Nephron progenitor cell (in vitro differentiated cells): Measurements from ENCODE around the gene TSPEAR.
"Not testable (repeated sequence)": the region's sequence is repeated elsewhere in the genome, so short reads cannot be mapped to it uniquely, and the experiment has no call there.

Experiments
- DNase-seq: peaks from one replicate; pipeline ENCODE4 v3.0.0; 2021
- H3K27ac Mint-ChIP-seq: 2 replicates; pipeline ENCODE4 v1.8.0; 2021; ENCODE audit warnings: mild to moderate bottlenecking, moderate library complexity, mixed read lengths
- H3K27me3 Mint-ChIP-seq: 2 replicates; pipeline ENCODE4 v1.8.0; 2021; ENCODE audit warnings: mild to moderate bottlenecking, low read depth, mixed read lengths; ENCODE audit not compliant: poor library complexity
- H3K36me3 Mint-ChIP-seq: 2 replicates; pipeline ENCODE4 v1.8.0; 2021; ENCODE audit warnings: low read depth, mixed read lengths
- H3K4me1 Mint-ChIP-seq: 2 replicates; pipeline ENCODE4 v1.8.0; 2021; ENCODE audit warnings: mixed read lengths
- H3K4me3 Mint-ChIP-seq: 2 replicates; pipeline ENCODE4 v1.8.0; 2021; ENCODE audit warnings: mild to moderate bottlenecking, moderate library complexity, mixed read lengths
- H3K9me3 Mint-ChIP-seq: 2 replicates; pipeline ENCODE4 v1.8.0; 2021; ENCODE audit warnings: mild to moderate bottlenecking, moderate library complexity, mixed read lengths
- TF ChIP-seq, protein P1 (sequence below): fragments of 200-600 bp; sonication (generic); IDR thresholded peaks from 2 replicates; pipeline ENCODE4 v1.5.0; 2021; ENCODE audit warnings: antibody characterized with exemption

Gene TSPEAR

GRCh38 chr21:44647222-44647552 lies 64.2 kb downstream of the TSPEAR start:
- Mint-ChIP-seq H3K9me3 (peaks cover 43% of the 10 kb centered on the region), H3K4me1 (peaks cover 19% of the 10 kb centered on the region), H3K27ac (peak overlapping the region; percentile 48), H3K27me3 (peaks cover 12% of the 10 kb centered on the region), H3K36me3 (peaks cover 12% of the 10 kb centered on the region), H3K4me3 (no peak overlapping the region)
- TF ChIP-seq, protein P1, sequence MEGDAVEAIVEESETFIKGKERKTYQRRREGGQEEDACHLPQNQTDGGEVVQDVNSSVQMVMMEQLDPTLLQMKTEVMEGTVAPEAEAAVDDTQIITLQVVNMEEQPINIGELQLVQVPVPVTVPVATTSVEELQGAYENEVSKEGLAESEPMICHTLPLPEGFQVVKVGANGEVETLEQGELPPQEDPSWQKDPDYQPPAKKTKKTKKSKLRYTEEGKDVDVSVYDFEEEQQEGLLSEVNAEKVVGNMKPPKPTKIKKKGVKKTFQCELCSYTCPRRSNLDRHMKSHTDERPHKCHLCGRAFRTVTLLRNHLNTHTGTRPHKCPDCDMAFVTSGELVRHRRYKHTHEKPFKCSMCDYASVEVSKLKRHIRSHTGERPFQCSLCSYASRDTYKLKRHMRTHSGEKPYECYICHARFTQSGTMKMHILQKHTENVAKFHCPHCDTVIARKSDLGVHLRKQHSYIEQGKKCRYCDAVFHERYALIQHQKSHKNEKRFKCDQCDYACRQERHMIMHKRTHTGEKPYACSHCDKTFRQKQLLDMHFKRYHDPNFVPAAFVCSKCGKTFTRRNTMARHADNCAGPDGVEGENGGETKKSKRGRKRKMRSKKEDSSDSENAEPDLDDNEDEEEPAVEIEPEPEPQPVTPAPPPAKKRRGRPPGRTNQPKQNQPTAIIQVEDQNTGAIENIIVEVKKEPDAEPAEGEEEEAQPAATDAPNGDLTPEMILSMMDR = no peak
- DNase-seq = no peak

GRCh38 chr21:44646366-44647221 lies 64.8 kb downstream of the TSPEAR start, which contains the start of gene KRTAP10-11:
TSS of gene KRTAP10-11 (plus strand) at chr21:44646414. CDS start at chr21:44646459, 45 bp downstream.
- Mint-ChIP-seq H3K9me3 (peaks cover 49% of the 10 kb centered on the region), H3K4me1 (peaks cover 19% of the 10 kb centered on the region), H3K36me3 (peaks cover 12% of the 10 kb centered on the region), H3K27ac (peak within 1 kb of the TSS; percentile 48), H3K27me3 (peaks cover 12% of the 10 kb centered on the region)
- not testable (repeated sequence) for DNase-seq, H3K4me3 Mint-ChIP-seq

GRCh38 chr21:44644878-44645277 lies 66.5 kb downstream of the TSPEAR start:
- DNase-seq = no peak
- H3K27ac Mint-ChIP-seq = no peak overlapping the region
- H3K9me3 Mint-ChIP-seq = peaks cover 66% of the 10 kb centered on the region
- no peak overlapping the region for H3K4me3 Mint-ChIP-seq
- H3K36me3 Mint-ChIP-seq = peaks cover 12% of the 10 kb centered on the region
- H3K4me1 Mint-ChIP-seq = peaks cover 19% of the 10 kb centered on the region
- peaks cover 12% of the 10 kb centered on the region for H3K27me3 Mint-ChIP-seq
- TF ChIP-seq, protein P1 = no peak

DNA sequence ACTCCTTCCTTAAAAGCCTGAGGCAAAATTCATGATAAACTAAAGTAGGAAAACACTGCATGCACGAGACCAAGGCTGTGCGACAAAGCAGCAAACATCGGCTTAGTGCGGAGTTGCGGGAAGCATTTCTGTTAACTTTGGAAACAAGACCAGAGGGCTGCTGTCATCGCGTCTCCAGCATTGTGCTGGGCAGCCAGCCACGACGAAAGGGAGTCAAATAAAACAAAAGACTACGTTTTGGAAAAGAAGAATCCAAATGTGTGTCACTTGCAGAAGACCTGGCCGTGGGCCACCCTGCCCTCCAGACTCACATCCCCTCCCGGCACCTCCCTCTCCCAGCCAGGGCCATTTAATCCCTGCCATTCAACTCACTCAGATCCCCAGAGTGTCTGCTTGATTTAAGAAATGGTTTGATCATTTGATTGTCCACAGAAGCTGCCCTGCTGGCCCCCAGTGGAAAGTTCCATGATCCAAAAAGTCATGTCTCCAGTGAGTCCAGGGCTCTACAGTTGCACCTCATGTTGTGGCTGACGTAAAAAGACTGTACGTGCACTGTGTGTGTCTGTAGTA lies 67.5 kb downstream of the TSPEAR start:
- DNase-seq = no peak
- Mint-ChIP-seq H3K27me3 (peaks cover 12% of the 10 kb centered on the region), H3K36me3 (peaks cover 12% of the 10 kb centered on the region), H3K27ac (no peak overlapping the region), H3K4me3 (no peak overlapping the region), H3K4me1 (peaks cover 19% of the 10 kb centered on the region), H3K9me3 (peaks cover 68% of the 10 kb centered on the region)
- TF ChIP-seq, protein P1 = no peak

DNA sequence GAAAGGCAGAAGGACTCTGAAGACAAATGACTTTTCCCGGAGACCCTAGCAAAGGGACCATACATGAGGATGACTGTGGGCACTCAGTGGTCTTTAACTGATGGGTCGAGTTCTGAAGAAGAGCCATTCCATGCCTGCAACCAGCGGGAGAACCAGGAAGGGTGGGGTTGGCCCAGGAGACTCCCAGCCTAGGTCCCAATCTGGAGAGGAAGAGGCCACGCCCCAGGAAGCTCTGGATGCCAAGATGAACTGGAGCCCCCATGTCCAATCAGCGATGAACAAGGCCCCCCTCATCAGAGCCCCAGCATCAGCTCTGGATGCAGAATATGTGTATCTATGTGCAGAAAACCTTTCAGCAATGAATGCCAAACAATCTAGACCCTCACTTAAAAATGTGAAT lies 70.6 kb downstream of the TSPEAR start:
- no peak overlapping the region for H3K27ac Mint-ChIP-seq
- no peak for DNase-seq
- H3K9me3 Mint-ChIP-seq = peaks cover 58% of the 10 kb centered on the region
- peaks cover 6% of the 10 kb centered on the region for H3K27me3 Mint-ChIP-seq
- peaks cover 12% of the 10 kb centered on the region for H3K36me3 Mint-ChIP-seq
- no peak overlapping the region for H3K4me3 Mint-ChIP-seq
- H3K4me1 Mint-ChIP-seq = peaks cover 10% of the 10 kb centered on the region
- TF ChIP-seq, protein P1 = no peak

DNA sequence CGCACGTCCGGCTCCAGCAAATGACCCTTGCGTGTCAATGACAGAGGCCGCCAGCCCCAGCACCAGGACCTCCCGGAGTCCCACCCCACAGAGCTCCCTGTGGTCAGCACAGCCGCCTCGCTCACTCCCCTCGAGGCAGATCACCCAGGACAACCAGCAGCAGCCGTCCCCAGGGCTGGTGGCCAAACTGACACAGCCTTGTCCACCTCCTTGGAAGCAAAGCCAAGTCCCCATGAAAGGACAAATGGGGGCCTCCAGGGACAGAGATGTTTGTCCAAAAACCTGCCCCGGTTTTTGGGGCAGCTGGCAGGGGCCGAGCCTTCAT lies 72.1 kb downstream of the TSPEAR start:
- peaks cover 49% of the 10 kb centered on the region for H3K9me3 Mint-ChIP-seq
- TF ChIP-seq, protein P1 = no peak

GRCh38 chr21:44638506-44639330 lies 72.7 kb downstream of the TSPEAR start:
- not testable (repeated sequence) for H3K27ac Mint-ChIP-seq, H3K4me3 Mint-ChIP-seq, H3K27me3 Mint-ChIP-seq, DNase-seq, H3K36me3 Mint-ChIP-seq
- Mint-ChIP-seq H3K9me3 (peaks cover 49% of the 10 kb centered on the region), H3K4me1 (peaks cover 10% of the 10 kb centered on the region)

More for the DNA sequence above, 72.1 kb downstream of the TSPEAR start:
- H3K36me3 Mint-ChIP-seq = peaks cover 3% of the 10 kb centered on the region
- peaks cover 6% of the 10 kb centered on the region for H3K27me3 Mint-ChIP-seq
- H3K4me3 Mint-ChIP-seq = no peak overlapping the region
- H3K4me1 Mint-ChIP-seq = peaks cover 10% of the 10 kb centered on the region
- no peak overlapping the region for H3K27ac Mint-ChIP-seq
- no peak for DNase-seq

DNA sequence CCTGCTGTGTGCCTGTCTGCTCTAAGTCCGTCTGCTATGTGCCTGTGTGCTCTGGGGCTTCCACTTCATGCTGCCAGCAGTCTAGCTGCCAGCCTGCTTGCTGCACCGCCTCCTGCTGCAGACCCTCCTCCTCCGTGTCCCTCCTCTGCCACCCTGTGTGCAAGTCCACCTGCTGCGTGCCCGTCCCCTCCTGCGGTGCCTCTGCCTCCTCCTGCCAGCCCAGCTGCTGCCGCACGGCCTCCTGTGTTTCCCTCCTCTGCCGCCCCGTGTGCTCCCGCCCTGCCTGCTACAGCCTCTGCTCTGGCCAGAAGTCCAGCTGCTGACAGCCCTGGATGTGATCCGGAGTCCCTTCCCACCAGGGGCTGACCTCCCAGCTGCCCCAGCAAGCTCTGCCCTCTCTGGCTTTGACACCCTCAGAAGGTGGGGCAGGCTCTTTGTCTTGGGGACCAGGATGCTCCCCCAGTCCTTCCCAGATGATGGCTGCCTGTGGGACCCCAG lies 73.5 kb downstream of the TSPEAR start:
- not testable (repeated sequence) for DNase-seq, H3K4me3 Mint-ChIP-seq, H3K27me3 Mint-ChIP-seq, H3K36me3 Mint-ChIP-seq, H3K27ac Mint-ChIP-seq
- Mint-ChIP-seq H3K9me3 (peaks cover 49% of the 10 kb centered on the region), H3K4me1 (peaks cover 10% of the 10 kb centered on the region)
